DND-41 (cell line): ENCODE measurements around the gene LRG1.

ENCODE experiments used
- ATAC-seq: fragments of 200-7000 bp; cut with Tn5 transposase; 3 replicates; pipeline ENCODE4 v1.9.1; 2021; ENCODE audit warnings: low read depth; ENCODE audit not compliant: insufficient read depth
- DNase-seq: peaks from one replicate; pipeline ENCODE4 v3.0.0-alpha.2; 2020
- H2AFZ ChIP-seq: 2 replicates; pipeline ENCODE4 v1.6.0; 2012; ENCODE audit warnings: low read depth, low read length
- H3K27ac ChIP-seq: 2 replicates; pipeline ENCODE4 v1.5.1; 2012; ENCODE audit warnings: low read length, inconsistent platforms
- H3K27me3 ChIP-seq: fragments of 200-600 bp; sonication (generic); 2 replicates; pipeline ENCODE4 v1.6.0; 2012; ENCODE audit warnings: low read length, mild to moderate bottlenecking, inconsistent platforms; ENCODE audit not compliant: insufficient read depth, poor library complexity
- H3K36me3 ChIP-seq: 2 replicates; pipeline ENCODE4 v1.5.1; 2012; ENCODE audit warnings: low read length, inconsistent platforms; ENCODE audit not compliant: insufficient read depth
- H3K4me1 ChIP-seq: 2 replicates; pipeline ENCODE4 v1.5.1; 2012; ENCODE audit warnings: mild to moderate bottlenecking, low read length; ENCODE audit not compliant: insufficient read depth
- H3K4me2 ChIP-seq: 2 replicates; pipeline ENCODE4 v1.6.0; 2012; ENCODE audit warnings: mild to moderate bottlenecking, moderate library complexity, low read length, inconsistent platforms; ENCODE audit not compliant: insufficient read depth
- H3K4me3 ChIP-seq, 2 experiments: fragments of 200-600 bp in 1 of 2; shearing (Covaris generic) in 1 of 2; 2 replicates each; pipeline ENCODE4 v1.5.1; 2012 to 2016; ENCODE audit warnings: inconsistent platforms in 2 of 2, low read length in 2 of 2, mild to moderate bottlenecking in 2 of 2, low read depth in 1 of 2, moderate library complexity in 1 of 2
- H3K79me2 ChIP-seq: 2 replicates; pipeline ENCODE4 v1.6.0; 2012; ENCODE audit warnings: low read length, inconsistent platforms; ENCODE audit not compliant: insufficient read depth
- H3K9ac ChIP-seq: 2 replicates; pipeline ENCODE4 v1.6.0; 2012; ENCODE audit warnings: low read depth, mild to moderate bottlenecking, inconsistent platforms, low read length, moderate library complexity
- H3K9me3 ChIP-seq: 2 replicates; pipeline ENCODE4 v1.5.1; 2012; ENCODE audit warnings: low read length, moderate library complexity, mild to moderate bottlenecking, inconsistent platforms; ENCODE audit not compliant: insufficient read depth, severe bottlenecking
- H4K20me1 ChIP-seq: 2 replicates; pipeline ENCODE4 v1.6.0; 2012; ENCODE audit warnings: low read length; ENCODE audit not compliant: insufficient read depth
- EZH2 ChIP-seq: IDR thresholded peaks from 3 replicates; pipeline ENCODE4 v1.6.1; 2012; ENCODE audit warnings: borderline replicate concordance, low read depth, mild to moderate bottlenecking, moderate library complexity, low read length, inconsistent platforms; ENCODE audit not compliant: severe bottlenecking
- TF ChIP-seq, protein P1 (sequence below): IDR thresholded peaks from 2 replicates; pipeline ENCODE4 v1.5.1; 2012; ENCODE audit warnings: borderline replicate concordance, low read length, moderate library complexity, mild to moderate bottlenecking; ENCODE audit not compliant: poor library complexity, severe bottlenecking; ENCODE audit errors: extremely low read depth

LRG1 gene

DNA sequence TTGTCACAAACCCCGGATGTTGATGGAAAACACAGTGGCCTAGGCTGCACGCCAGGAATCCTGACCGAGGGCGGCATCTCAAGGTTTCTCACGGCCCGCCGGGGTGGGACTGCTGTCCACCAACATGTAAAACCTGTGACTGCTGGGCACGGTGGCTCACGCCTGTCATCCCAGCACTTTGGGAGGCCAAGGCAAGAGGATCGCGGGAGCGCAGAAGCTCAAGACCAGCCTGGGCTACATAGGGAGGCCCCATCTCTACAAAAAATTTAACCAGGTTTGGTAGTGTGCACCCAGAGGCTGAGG is 32.7 kb downstream of the LRG1 start:
- Histone ChIP-seq H3K27me3 (no peaks in the 10 kb centered on the region), H3K9me3 (no peaks in the 10 kb centered on the region), H3K4me3 (no peak overlapping the region), H3K4me2 (no peak overlapping the region), H2AFZ (no peak overlapping the region), H3K4me1 (no peaks in the 10 kb centered on the region), H3K27ac (no peak overlapping the region), H3K36me3 (peaks cover 40% of the 10 kb centered on the region), H4K20me1 (no peaks in the 10 kb centered on the region), H3K79me2 (no peaks in the 10 kb centered on the region), H3K9ac (no peak overlapping the region)
- no peak for DNase-seq
- ATAC-seq = no peak
- TF ChIP-seq, protein P1, sequence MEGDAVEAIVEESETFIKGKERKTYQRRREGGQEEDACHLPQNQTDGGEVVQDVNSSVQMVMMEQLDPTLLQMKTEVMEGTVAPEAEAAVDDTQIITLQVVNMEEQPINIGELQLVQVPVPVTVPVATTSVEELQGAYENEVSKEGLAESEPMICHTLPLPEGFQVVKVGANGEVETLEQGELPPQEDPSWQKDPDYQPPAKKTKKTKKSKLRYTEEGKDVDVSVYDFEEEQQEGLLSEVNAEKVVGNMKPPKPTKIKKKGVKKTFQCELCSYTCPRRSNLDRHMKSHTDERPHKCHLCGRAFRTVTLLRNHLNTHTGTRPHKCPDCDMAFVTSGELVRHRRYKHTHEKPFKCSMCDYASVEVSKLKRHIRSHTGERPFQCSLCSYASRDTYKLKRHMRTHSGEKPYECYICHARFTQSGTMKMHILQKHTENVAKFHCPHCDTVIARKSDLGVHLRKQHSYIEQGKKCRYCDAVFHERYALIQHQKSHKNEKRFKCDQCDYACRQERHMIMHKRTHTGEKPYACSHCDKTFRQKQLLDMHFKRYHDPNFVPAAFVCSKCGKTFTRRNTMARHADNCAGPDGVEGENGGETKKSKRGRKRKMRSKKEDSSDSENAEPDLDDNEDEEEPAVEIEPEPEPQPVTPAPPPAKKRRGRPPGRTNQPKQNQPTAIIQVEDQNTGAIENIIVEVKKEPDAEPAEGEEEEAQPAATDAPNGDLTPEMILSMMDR = no peak
- TF ChIP-seq EZH2 = no peak

DNA sequence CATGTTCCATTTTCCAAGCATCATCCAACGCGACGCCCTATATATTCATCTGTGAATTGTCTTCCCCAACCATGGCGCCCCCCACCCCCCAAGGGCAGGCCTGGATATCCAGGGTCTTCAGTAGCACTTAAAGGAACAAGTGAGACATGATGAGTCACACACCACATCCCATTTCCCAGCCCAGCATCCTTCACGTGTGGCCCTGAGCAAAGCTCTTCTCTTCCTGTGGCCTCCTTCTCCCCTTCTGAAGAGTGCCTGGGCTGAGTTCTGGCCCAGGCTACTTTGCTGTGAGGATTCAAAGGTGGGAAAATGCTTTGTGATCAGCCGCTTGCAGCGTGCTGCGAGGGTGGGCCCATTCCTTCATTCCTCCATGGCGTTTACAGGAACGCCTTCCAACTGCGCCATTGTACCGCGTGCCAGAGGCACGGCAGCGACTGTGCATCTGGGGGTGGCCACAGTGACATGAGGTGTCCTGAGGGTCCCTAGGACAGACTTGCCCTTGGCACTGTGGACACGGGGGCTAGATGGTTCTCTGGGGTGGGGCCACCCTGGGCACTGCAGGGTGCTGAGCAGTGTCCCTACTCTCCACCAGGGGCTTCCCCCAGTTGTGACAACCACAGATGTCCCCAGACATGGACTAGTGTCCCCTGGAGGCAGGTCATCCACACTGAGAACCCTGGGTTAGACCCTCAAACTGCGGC is 33.2 kb downstream of the LRG1 start:
- TF ChIP-seq EZH2 = no peak
- TF ChIP-seq, protein P1 = no peak

GRCh38 chr19:4505570-4506448 is 34.0 kb downstream of the LRG1 start:
- Histone ChIP-seq H3K4me3 (no peak overlapping the region), H3K4me1 (no peaks in the 10 kb centered on the region), H3K9me3 (no peaks in the 10 kb centered on the region), H3K4me2 (no peak overlapping the region), H4K20me1 (0 out of 2 replicates have a peak, but pooled peaks cover 4% of the 10 kb centered on the region), H3K27ac (no peak overlapping the region), H2AFZ (no peak overlapping the region), H3K79me2 (no peaks in the 10 kb centered on the region), H3K36me3 (peaks cover 52% of the 10 kb centered on the region), H3K27me3 (no peaks in the 10 kb centered on the region), H3K9ac (no peak overlapping the region)
- DNase-seq (no peak), ATAC-seq (no peak)
- TF ChIP-seq EZH2 = no peak
- TF ChIP-seq, protein P1 = no peak

More for the DNA sequence above, 33.2 kb downstream of the LRG1 start:
- no peak overlapping the region for H3K9ac ChIP-seq
- H4K20me1 ChIP-seq = 0 out of 2 replicates have a peak, but pooled peaks cover 2% of the 10 kb centered on the region
- no peaks in the 10 kb centered on the region for H3K4me1 ChIP-seq
- ATAC-seq (0 out of 3 replicates have a peak, but pooled peaks have one; percentile 16), DNase-seq (no peak)
- no peaks in the 10 kb centered on the region for H3K27me3 ChIP-seq
- H3K9me3 ChIP-seq = no peaks in the 10 kb centered on the region
- no peak overlapping the region for H3K4me2 ChIP-seq
- H3K36me3 ChIP-seq = peaks cover 44% of the 10 kb centered on the region
- H3K4me3 ChIP-seq = no peak overlapping the region
- H3K79me2 ChIP-seq = no peaks in the 10 kb centered on the region
- no peak overlapping the region for H2AFZ ChIP-seq
- H3K27ac ChIP-seq = no peak overlapping the region
